ENCODE results near the gene KCNJ10.

The KCNJ10 gene

DNA sequence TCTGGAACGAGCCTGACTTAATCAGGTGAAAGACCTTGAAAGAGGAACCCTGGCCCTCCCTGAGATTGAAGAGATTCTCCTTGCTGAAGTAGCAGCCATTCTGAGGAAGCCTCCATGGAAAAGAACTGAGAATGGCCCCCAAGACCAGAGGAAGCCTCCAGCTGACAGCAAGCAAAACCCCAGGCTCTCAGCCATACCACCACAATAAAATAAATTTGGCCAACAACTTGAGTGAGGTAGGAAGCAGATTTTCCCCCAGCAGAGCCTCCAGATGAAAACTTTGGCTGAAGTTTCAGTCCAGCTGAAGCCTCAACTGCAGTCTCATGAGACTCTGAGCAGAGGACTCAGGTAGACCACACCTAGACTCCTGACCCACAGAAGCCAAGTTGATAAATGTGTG is 82.0 kb downstream of the KCNJ10 start:
- Histone ChIP-seq H3K4me1 (ENCODE audit: control insufficient read depth, low read length) (peaks cover 4% of the 10 kb centered on the region), H3K4me2 (ENCODE audit: low read length) (no peak overlapping the region), H3K27me3 (ENCODE audit: control insufficient read depth, low read length) (peaks cover 43% of the 10 kb centered on the region), H3F3A (ENCODE audit: control insufficient read depth, insufficient read depth) (no peaks in the 10 kb centered on the region), H3K9me2 (replicated peaks; ENCODE audit: control insufficient read depth, low read length) (no peaks in the 10 kb centered on the region), H3K79me2 (ENCODE audit: control insufficient read depth, low read length) (no peaks in the 10 kb centered on the region), H4K20me1 (ENCODE audit: control insufficient read depth, insufficient read depth, low read depth, low read length) (no peaks in the 10 kb centered on the region), H3K27ac (ENCODE audit: low read depth, low read length) (no peak overlapping the region), H3K9me3 (ENCODE audit: control insufficient read depth, insufficient read depth, low read length) (no peaks in the 10 kb centered on the region), H3K4me3 (ENCODE audit: low read length) (no peak overlapping the region), H3K36me3 (ENCODE audit: control insufficient read depth, low read length) (no peaks in the 10 kb centered on the region)
- TF ChIP-seq, protein P1, sequence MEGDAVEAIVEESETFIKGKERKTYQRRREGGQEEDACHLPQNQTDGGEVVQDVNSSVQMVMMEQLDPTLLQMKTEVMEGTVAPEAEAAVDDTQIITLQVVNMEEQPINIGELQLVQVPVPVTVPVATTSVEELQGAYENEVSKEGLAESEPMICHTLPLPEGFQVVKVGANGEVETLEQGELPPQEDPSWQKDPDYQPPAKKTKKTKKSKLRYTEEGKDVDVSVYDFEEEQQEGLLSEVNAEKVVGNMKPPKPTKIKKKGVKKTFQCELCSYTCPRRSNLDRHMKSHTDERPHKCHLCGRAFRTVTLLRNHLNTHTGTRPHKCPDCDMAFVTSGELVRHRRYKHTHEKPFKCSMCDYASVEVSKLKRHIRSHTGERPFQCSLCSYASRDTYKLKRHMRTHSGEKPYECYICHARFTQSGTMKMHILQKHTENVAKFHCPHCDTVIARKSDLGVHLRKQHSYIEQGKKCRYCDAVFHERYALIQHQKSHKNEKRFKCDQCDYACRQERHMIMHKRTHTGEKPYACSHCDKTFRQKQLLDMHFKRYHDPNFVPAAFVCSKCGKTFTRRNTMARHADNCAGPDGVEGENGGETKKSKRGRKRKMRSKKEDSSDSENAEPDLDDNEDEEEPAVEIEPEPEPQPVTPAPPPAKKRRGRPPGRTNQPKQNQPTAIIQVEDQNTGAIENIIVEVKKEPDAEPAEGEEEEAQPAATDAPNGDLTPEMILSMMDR (IDR thresholded peaks at IDR 0.05; ENCODE audit: low read depth, low read length, poor library complexity, severe bottlenecking): no peak
- TF ChIP-seq EZH2phosphoT487 (IDR thresholded peaks at IDR 0.05; ENCODE audit: borderline replicate concordance, low read length): no peak

DNA sequence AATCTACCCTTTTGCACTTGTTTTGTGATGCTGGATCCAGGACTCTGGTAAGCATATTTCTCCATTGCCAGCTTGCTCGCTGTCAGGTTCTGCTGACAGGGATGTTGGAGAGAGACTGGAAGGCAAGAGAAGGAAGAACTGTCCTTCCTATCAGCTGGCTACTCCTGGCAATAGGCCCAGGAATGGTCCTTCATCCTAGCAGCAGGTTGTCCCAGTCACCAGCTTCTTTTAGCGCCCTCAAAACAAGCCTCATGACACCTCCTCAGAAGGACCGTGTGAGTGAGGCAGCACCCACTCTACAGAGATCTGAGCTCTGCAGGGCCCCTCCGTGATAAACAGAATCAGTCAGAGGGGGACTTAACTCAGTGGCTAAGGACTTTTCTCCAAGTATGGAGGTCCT is 82.8 kb downstream of the KCNJ10 start:
- Histone ChIP-seq H3K79me2 (ENCODE audit: control insufficient read depth, low read length) (no peaks in the 10 kb centered on the region), H3K27me3 (ENCODE audit: control insufficient read depth, low read length) (peaks cover 43% of the 10 kb centered on the region), H3K9me2 (replicated peaks; ENCODE audit: control insufficient read depth, low read length) (no peaks in the 10 kb centered on the region), H3K27ac (ENCODE audit: low read depth, low read length) (no peak overlapping the region), H4K20me1 (ENCODE audit: control insufficient read depth, insufficient read depth, low read depth, low read length) (no peaks in the 10 kb centered on the region), H3K36me3 (ENCODE audit: control insufficient read depth, low read length) (no peaks in the 10 kb centered on the region), H3F3A (ENCODE audit: control insufficient read depth, insufficient read depth) (no peaks in the 10 kb centered on the region), H3K9me3 (ENCODE audit: control insufficient read depth, insufficient read depth, low read length) (no peaks in the 10 kb centered on the region), H3K4me2 (ENCODE audit: low read length) (no peak overlapping the region), H3K4me1 (ENCODE audit: control insufficient read depth, low read length) (peaks cover 4% of the 10 kb centered on the region), H3K4me3 (ENCODE audit: low read length) (no peak overlapping the region)
- no peak for TF ChIP-seq EZH2phosphoT487 (IDR thresholded peaks at IDR 0.05; ENCODE audit: borderline replicate concordance, low read length)
- TF ChIP-seq, protein P1 (IDR thresholded peaks at IDR 0.05; ENCODE audit: low read depth, low read length, poor library complexity, severe bottlenecking): no peak

DNA sequence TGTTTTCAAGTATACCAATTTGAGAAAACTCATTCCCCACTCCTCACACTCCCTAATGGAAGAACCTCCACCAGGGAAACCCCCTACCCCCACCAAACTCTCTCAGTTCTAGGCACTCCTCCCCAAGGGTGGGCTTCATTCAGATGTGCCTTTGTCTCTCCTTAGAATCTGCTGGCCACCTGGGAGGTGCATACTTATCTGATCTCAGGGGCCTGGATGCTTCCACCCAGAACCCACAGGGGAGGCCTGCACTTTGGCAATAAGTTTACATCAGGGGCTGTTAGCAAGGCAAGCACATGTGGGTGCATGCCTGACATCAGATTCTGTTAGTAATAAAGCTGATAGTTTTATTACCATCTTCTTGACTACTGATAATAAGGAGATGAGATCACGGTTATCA is 83.4 kb downstream of the KCNJ10 start:
- H3K79me2 ChIP-seq (ENCODE audit: control insufficient read depth, low read length): no peaks in the 10 kb centered on the region
- no peaks in the 10 kb centered on the region for H3K9me3 ChIP-seq (ENCODE audit: control insufficient read depth, insufficient read depth, low read length)
- H3K4me3 ChIP-seq (ENCODE audit: low read length): no peak overlapping the region
- no peaks in the 10 kb centered on the region for H3F3A ChIP-seq (ENCODE audit: control insufficient read depth, insufficient read depth)
- no peaks in the 10 kb centered on the region for H4K20me1 ChIP-seq (ENCODE audit: control insufficient read depth, insufficient read depth, low read depth, low read length)
- no peaks in the 10 kb centered on the region for H3K9me2 ChIP-seq (replicated peaks; ENCODE audit: control insufficient read depth, low read length)
- no peak overlapping the region for H3K27ac ChIP-seq (ENCODE audit: low read depth, low read length)
- peaks cover 3% of the 10 kb centered on the region for H3K4me1 ChIP-seq (ENCODE audit: control insufficient read depth, low read length)
- TF ChIP-seq, protein P1 (IDR thresholded peaks at IDR 0.05; ENCODE audit: low read depth, low read length, poor library complexity, severe bottlenecking): no peak
- no peak for TF ChIP-seq EZH2phosphoT487 (IDR thresholded peaks at IDR 0.05; ENCODE audit: borderline replicate concordance, low read length)
- H3K36me3 ChIP-seq (ENCODE audit: control insufficient read depth, low read length): no peaks in the 10 kb centered on the region
- peaks cover 39% of the 10 kb centered on the region for H3K27me3 ChIP-seq (ENCODE audit: control insufficient read depth, low read length)
- no peak overlapping the region for H3K4me2 ChIP-seq (ENCODE audit: low read length)

DNA sequence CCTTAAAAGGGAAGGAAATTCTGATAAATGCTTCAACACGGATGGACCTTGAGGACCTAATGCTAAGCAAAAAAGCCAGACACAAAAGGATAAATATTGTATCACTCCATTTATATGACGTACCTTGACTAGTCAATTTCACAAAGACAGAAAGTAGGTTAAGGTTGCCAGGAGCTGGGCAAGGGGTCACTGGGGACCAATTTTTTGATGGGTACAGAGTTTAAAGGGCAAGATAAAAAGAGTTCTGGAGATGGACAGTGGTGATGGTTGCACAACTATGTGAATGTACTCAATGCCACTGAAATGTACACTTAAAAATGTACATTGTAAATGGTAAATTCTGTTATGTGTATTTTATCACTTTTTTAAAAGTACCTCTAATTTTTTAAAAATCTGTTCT is 83.9 kb downstream of the KCNJ10 start:
- H3F3A ChIP-seq (ENCODE audit: control insufficient read depth, insufficient read depth): no peaks in the 10 kb centered on the region
- TF ChIP-seq, protein P1 (IDR thresholded peaks at IDR 0.05; ENCODE audit: low read depth, low read length, poor library complexity, severe bottlenecking): no peak
- TF ChIP-seq EZH2phosphoT487 (IDR thresholded peaks at IDR 0.05; ENCODE audit: borderline replicate concordance, low read length): no peak
- no peak overlapping the region for H3K27ac ChIP-seq (ENCODE audit: low read depth, low read length)
- no peaks in the 10 kb centered on the region for H3K79me2 ChIP-seq (ENCODE audit: control insufficient read depth, low read length)
- H3K36me3 ChIP-seq (ENCODE audit: control insufficient read depth, low read length): no peaks in the 10 kb centered on the region
- no peaks in the 10 kb centered on the region for H3K4me1 ChIP-seq (ENCODE audit: control insufficient read depth, low read length)
- no peak overlapping the region for H3K4me3 ChIP-seq (ENCODE audit: low read length)
- peaks cover 36% of the 10 kb centered on the region for H3K27me3 ChIP-seq (ENCODE audit: control insufficient read depth, low read length)
- H3K9me3 ChIP-seq (ENCODE audit: control insufficient read depth, insufficient read depth, low read length): no peaks in the 10 kb centered on the region
- H3K4me2 ChIP-seq (ENCODE audit: low read length): no peak overlapping the region
- no peaks in the 10 kb centered on the region for H4K20me1 ChIP-seq (ENCODE audit: control insufficient read depth, insufficient read depth, low read depth, low read length)
- H3K9me2 ChIP-seq (replicated peaks; ENCODE audit: control insufficient read depth, low read length): no peaks in the 10 kb centered on the region
